ENCODE measurements around the gene GLCCI1. TPM values are rescaled to one million over a fixed set of nuclear protein-coding genes. Genes with fewer than 3 reads are reported as not detected.
"Not testable (repeated sequence)": the region's sequence is repeated elsewhere in the genome, so short reads cannot be mapped to it uniquely, and the experiment has no call there.

Gene GLCCI1
- total RNA-seq, 2 donors from 2014 or later = 9.1 to 9.2 TPM

DNA sequence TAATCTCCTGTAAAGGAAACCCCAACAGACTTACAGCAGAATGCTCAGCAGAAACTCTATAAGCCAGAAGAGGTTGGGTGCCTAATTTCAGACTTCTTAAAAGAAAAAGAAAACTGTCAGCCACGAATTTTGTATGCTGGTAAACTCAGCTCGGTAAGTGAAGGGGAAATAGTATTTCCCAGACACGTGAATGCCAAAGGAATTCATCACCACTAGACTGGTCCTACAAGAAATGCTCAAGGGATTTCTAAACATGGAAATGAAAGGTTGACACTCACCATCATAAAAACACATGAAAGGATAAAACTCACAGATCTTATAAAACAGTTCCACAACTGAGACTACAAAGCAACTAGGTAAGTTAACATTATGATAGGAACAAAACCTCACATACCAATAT, 68.6 kb downstream of the GLCCI1 start:
- TF ChIP-seq POLR2AphosphoS5 (IDR thresholded peaks at IDR 0.05) (peak; percentile 10), CTCF (IDR thresholded peaks at IDR 0.05) (no peak)
- Histone ChIP-seq H3K4me3 (no peak overlapping the region), H3K9me3 (no peaks in the 10 kb centered on the region), H3K27ac (no peak overlapping the region), H3K36me3 (no peaks in the 10 kb centered on the region), H3K4me1 (replicated peaks) (no peaks in the 10 kb centered on the region), H3K27me3 (replicated peaks; ENCODE audit: insufficient read depth) (no peaks in the 10 kb centered on the region)
- WGBS = 66% methylated on average over 3 of the region's 3 CpGs
- intact Hi-C loops (cut with DNase I) = no loop called here
- DNase-seq (ENCODE audit: low spot score) = no peak

- Histone ChIP-seq H3K36me3 (no peaks in the 10 kb centered on the region), H3K4me1 (replicated peaks) (no peaks in the 10 kb centered on the region), H3K4me3 (no peak overlapping the region), H3K27me3 (replicated peaks; ENCODE audit: insufficient read depth) (no peaks in the 10 kb centered on the region), H3K9me3 (no peaks in the 10 kb centered on the region), H3K27ac (no peak overlapping the region)
- TF ChIP-seq POLR2A (IDR thresholded peaks at IDR 0.05) = no peak
- WGBS = 87% methylated on average over 3 of the region's 3 CpGs
- intact Hi-C loops (cut with DNase I) = no loop called here
- DNase-seq (ENCODE audit: low spot score) = no peak
These were observed 72.3 kb downstream of the GLCCI1 start for GRCh38 chr7:8040768-8041369.

- H3K4me1 ChIP-seq (replicated peaks) = no peaks in the 10 kb centered on the region
- H3K27me3 ChIP-seq (replicated peaks; ENCODE audit: insufficient read depth) = no peaks in the 10 kb centered on the region
- H3K9me3 ChIP-seq = no peaks in the 10 kb centered on the region
- H3K27ac ChIP-seq = no peak overlapping the region
- TF ChIP-seq POLR2AphosphoS5 (IDR thresholded peaks at IDR 0.05) (no peak), POLR2A (IDR thresholded peaks at IDR 0.05) (no peak), CTCF (IDR thresholded peaks at IDR 0.05) (no peak)
- DNase-seq (ENCODE audit: low spot score) = no peak
- 94% methylated on average over 3 of the region's 3 CpGs for WGBS
- H3K36me3 ChIP-seq = no peaks in the 10 kb centered on the region
- H3K4me3 ChIP-seq = no peak overlapping the region
- intact Hi-C loops (cut with DNase I) = no loop called here
These were observed 74.4 kb downstream of the GLCCI1 start for GRCh38 chr7:8042796-8043535.

DNA sequence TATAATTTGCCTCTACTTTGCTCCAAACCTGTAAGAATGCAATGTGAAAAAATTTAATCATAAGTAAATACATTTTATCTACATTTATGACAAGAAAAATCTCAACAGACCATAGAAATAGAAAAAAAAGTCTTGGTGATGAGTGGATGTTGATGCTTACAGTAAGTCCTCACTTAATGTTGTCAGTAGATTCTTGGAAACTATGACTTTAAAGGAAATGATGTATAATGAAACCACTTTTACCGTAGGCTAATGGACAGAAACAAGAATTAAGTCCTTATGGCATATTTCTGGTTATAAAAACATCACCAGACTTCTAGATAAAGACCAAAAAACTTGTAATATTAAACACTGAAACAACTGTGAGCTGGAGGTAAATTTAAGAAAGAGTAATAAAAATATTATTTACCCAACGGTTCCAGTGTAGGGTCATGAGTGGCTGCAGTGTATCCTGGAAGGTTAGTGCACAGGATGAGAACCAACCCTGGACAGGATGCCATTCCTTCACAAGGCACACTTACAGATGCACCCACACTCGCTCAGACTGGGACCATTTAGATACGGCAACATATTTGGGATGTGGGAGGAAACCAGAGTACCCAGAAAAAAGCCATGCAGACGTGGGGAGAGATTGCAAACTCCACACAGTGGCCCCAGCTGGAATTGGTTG, 76.3 kb downstream of the GLCCI1 start:
- no peak for DNase-seq (ENCODE audit: low spot score)
- intact Hi-C loops (cut with DNase I) = no loop called here
- Histone ChIP-seq H3K27me3 (replicated peaks; ENCODE audit: insufficient read depth) (no peaks in the 10 kb centered on the region), H3K36me3 (no peaks in the 10 kb centered on the region), H3K9me3 (no peaks in the 10 kb centered on the region), H3K4me3 (no peak overlapping the region), H3K4me1 (replicated peaks) (no peaks in the 10 kb centered on the region), H3K27ac (no peak overlapping the region)
- TF ChIP-seq POLR2A (IDR thresholded peaks at IDR 0.05) (no peak), CTCF (IDR thresholded peaks at IDR 0.05) (no peak), POLR2AphosphoS5 (IDR thresholded peaks at IDR 0.05) (no peak)
- 95% methylated on average over 5 of the region's 5 CpGs for WGBS

GRCh38 chr7:8048067-8048466, 79.5 kb downstream of the GLCCI1 start:
- H3K9me3 ChIP-seq; DNase-seq (ENCODE audit: low spot score); H3K27me3 ChIP-seq (replicated peaks; ENCODE audit: insufficient read depth); H3K27ac ChIP-seq; intact Hi-C loops (cut with DNase I); H3K4me3 ChIP-seq; H3K36me3 ChIP-seq; H3K4me1 ChIP-seq (replicated peaks): not testable (repeated sequence)
